Activated CD8-positive, alpha-beta memory T cell treated with anti-CD3 and anti-CD28 coated beads, Interleukin-2, amount 50 U/mL, for 48 hours (primary cell): ENCODE data around the gene ABCB1.
"Not testable (repeated sequence)": the region's sequence is repeated elsewhere in the genome, so short reads cannot be mapped to it uniquely, and the experiment has no call there.

Experiments used
- DNase-seq: peaks from one replicate; pipeline ENCODE4 v3.0.0-alpha.2; 2020

ABCB1 gene

DNA sequence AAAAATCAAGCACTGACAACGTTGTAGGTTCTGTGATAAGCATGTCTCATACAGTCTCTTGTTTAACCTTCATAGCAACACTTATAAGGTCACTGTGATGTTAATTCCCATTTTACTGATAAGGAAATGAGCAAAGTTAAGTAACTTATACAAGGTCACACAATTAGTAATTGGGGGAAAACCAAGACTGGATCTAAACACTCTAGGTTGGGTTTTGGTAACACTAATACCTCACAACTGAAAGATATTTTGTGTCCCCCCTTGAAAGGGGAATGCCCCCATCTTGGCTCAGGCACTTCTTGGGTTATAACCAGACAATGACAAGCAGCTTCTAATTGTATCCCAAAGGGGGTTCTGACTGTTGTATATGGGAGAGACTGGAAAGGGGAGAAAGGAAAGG, 89.2 kb downstream of the ABCB1 start:
- DNase-seq, result no peak

GRCh38 chr7:87510411-87510875, 90.2 kb downstream of the ABCB1 start:
- DNase-seq, result no peak

DNA sequence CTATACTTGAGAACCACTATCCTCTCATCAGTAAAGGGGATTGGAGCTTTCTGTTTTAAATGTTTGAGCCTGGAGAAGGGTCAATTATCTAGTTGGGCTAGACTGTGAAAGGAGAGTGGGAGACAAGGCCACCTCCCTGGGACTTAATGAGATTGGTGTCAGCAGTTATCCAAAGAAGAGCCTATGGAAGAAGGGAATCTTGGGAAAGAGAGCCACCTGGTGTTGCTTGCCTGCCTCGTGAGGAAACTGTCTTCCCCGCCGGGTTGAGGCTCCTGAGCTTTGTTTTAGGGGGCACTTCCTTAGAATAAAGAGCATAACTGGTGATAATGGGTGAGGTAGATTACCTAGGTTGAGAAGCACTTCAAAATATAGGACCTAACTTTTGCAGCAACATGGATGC, 93.2 kb downstream of the ABCB1 start:
- DNase-seq, result no peak

- DNase-seq, result no peak
Observed at GRCh38 chr7:87506246-87507180, 94.2 kb downstream of the ABCB1 start.

DNA sequence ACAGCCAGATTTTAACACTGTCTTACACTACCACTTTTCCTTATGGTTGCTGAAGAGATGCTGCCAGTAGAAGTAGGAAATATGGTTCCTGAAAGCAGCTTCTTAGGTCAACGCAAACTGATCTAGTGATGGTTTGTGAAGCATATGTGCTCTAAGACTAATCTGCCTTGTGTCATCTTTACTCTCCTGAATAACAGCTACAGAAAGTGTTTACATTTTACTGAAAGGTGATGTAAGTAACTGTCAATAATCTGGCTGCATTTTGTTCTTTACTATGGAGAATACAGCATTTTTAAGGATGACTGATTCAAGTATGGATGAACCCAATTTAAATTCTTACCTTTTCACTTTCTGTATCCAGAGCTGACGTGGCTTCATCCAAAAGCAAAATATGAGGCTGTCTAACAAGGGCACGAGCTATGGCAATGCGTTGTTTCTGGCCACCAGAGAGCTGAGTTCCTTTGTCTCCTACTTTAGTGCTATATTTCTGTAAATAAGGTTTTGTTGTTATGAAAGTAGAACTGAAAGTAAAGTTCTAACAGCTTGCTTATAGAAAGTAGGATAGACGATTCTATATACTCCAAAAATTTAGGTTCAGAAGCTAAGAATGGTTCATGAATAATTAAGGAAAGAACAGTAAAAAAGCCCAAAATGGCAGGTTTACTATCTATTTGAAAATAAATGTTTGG, 95.0 kb downstream of the ABCB1 start:
- no peak for DNase-seq

GRCh38 chr7:87505122-87505521, 95.6 kb downstream of the ABCB1 start:
- DNase-seq, result no peak

GRCh38 chr7:87499494-87499893, 101.2 kb downstream of the ABCB1 start:
- no peak for DNase-seq

DNA sequence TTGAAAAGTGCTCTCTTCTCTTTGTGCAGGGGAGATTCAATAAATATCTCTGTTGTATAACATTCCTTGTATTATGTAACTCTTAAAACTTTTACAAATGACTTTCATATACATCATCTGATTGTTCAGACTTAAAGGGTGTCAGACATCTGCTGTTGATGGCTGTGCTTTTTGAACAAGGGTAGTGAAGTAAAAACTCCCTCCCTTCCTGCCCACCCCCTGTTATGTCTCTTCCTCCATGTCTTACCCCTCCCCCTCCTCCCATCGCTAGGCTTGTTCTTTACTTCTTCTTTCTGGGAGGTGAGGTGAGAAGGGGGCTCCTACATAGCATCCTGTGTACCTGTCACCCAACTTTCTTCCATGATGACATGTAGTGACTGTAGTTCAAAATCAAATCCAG, 101.8 kb downstream of the ABCB1 start:
- DNase-seq, result no peak

DNA sequence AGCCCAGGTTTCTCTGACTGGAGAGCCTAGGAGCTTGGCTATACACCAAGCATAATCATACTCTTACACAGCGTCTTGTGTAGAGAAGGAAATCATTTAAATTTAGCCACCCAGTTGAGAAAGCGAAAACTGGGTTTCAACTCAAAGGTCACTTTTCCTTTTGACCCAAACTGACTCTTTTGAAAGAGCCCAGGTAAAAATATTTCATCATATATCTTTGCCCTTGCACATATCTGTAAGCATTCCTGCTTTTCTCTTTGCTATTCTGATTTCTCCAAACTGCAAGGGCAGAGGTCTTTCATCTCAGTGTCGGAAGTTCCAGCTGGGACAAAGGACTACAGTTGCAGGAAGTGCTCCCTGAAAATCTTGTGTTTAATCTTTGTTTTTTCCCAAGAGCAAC, 103.2 kb downstream of the ABCB1 start:
- no peak for DNase-seq

DNA sequence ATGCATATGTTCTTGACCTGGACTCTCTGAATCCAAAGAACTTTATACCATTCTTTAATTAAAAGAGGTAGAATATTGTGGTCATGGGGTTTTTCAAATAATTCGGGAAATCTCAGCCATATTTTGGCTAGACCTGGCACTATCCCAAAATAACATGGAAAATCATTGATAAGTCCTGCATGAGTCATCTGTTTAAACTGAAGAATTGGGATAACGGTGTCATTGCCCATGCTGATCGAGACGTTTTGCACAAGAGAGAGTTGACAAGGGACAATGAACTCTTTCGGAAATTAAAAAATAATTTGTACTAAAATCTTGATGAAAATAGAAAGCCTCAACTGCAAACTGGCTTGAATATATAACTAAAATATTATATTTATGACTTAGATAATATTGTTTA, 105.3 kb downstream of the ABCB1 start:
- DNase-seq, result no peak

DNA sequence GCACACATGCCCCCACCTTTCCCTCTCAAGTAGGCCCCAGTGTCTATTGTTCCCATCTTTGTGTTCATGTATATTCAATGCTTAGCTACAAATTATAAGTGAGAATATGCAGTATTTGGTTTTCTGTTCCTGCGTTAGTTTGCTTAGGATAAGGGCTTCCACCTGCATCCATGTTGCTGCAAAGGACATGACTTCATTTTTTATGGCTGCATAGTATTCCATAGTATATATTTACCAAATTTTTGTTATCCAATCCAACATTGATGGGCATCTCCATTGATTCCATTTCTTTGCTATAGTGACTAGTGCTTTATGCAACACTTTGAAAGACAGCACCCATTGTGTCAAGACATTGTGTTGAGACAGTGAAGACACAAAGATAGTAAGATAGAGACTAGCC, 106.2 kb downstream of the ABCB1 start:
- DNase-seq, result no peak

GRCh38 chr7:87483131-87483530, 117.6 kb downstream of the ABCB1 start:
- DNase-seq, result no peak

GRCh38 chr7:87482115-87482514, 118.6 kb downstream of the ABCB1 start:
- DNase-seq, result no peak

GRCh38 chr7:87480386-87480785, 120.3 kb downstream of the ABCB1 start:
- DNase-seq, result no peak

GRCh38 chr7:87479951-87480350, 120.7 kb downstream of the ABCB1 start:
- DNase-seq, result no peak

GRCh38 chr7:87476179-87476557, 124.5 kb downstream of the ABCB1 start:
- DNase-seq, result no peak

DNA sequence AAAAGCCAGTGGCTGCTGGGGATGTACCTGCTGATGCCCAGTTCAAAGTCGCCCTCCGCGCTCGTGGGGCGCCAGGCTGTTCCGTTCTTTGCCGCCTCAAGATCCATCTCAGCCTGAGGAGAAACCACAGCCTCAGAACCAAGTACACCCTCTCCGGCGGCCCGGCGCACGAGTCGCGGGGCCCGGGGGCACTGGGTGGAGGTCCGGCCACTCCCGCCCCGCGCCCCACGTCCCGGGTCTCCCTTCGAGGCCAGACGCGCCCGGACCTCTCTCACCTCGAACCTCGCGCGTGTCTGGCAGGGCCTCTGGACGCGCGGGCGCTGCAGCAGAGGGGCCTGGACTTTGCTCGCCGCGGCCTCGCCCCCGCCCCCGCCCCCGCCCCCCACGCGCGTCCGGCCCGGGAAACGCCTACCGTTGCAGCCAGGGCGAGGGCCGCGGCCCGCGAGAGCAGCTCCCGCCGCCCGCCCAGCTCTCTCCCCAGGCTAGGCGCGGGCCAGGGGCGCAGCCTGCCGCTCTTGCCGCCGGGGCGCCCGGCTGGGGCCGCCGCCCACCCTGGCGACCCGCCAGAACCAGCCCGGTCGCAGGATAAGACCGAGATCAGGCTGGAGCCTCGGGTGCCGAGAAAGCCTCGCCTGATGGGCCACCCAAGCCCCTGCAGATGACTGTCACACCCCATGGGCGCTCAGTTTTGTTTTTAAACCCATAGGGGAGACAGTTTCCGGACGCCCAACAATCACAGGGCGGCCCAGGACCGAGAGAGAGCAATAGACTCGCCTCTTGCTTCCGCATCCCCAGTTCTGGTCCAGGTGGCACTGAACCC, 125.1 kb downstream of the ABCB1 start, which contains the start of gene ABCB4:
ABCB4 (minus strand) TSS at position 322 of the 820 bp plus-strand sequence; CDS start at position 107, 215 bp downstream.
- DNase-seq, result no peak

DNA sequence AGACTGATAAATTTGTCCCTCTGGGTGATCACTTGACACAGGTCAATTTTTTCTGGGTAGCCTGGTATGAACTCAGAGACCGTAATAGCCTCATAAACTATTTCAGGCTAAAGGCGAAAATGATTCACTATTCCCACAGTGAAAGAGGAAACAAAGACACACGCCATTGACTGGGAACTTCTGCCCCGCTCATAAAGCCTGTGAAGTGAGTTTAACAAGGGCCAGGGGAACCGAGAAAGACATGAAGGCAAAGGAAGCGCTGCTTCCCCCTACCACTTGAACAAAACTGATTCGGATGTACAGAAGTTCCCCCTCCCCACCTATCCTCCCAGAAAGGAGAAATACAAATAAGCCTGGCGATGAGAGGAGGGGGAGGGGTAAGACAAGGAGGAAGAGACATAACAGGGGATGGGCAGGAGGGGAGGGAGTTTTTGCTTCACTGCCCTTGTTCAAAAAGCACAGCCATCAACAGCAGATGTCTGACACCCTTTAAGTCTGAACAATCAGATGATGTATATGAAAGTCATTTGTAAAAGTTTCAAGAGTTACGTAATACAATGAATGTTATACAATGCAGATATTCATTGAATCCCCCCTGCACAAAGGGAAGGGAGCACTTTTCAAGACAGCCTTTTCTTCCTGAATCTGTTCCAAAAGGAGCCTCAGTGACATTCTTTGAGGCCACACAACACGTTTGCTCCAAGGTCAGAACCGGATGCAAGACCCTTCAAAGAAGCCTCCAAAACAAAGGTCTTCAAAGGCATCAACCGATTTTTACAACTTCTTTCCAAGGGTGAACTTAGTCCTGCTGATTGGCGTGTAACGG, 125.9 kb downstream of the ABCB1 start:
- DNase-seq, result no peak

GRCh38 chr7:87473986-87474385, 126.7 kb downstream of the ABCB1 start:
- no peak for DNase-seq

DNA sequence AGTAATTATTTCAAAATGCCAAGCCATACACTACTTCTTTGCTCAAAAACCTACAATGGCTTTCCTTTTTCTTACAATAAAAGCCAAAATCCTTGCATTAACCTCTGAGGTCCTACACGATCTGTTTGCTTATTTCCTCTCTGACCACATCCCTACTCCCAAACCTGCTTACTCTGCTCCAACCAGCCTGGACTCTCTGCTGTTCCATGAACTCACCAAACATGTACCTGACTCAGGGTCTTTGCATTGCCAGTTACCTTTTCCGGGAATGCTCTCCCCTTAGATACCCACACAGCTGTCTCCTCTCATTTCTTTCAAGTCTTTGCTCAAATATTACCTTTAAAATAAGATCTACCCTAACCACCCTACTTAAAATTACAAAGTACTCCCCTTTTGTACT, 127.5 kb downstream of the ABCB1 start:
- DNase-seq, result no peak

- DNase-seq, result no peak
Observed at GRCh38 chr7:87471473-87471872, 129.2 kb downstream of the ABCB1 start.

GRCh38 chr7:87469204-87469603, 131.5 kb downstream of the ABCB1 start:
- not testable (repeated sequence) for DNase-seq
